ENCODE measurements around the gene FCAMR.

GRCh38 chr1:206987873-206988272 lies 17.6 kb upstream of the FCAMR start:
- TF ChIP-seq POLR2AphosphoS5 (IDR thresholded peaks at IDR 0.05; ENCODE audit: low read depth, low read length): no peak
- no peak for TF ChIP-seq POLR2A (IDR thresholded peaks at IDR 0.05; ENCODE audit: low read depth, low read length)

Data from GM12892 (cell line).